HG03196 (cell line): ENCODE measurements around the gene TCEA3.

Experiments used
- ATAC-seq: cut with Tn5 transposase; IDR thresholded peaks from one replicate; pipeline ENCODE4 v1.9.1; 2021; ENCODE audit not compliant: unreplicated experiment

TCEA3 gene

GRCh38 chr1:23422241-23422877, 2.2 kb downstream of the TCEA3 start:
- no peak for ATAC-seq

GRCh38 chr1:23421753-23422240, 2.8 kb downstream of the TCEA3 start:
- no peak for ATAC-seq

GRCh38 chr1:23421343-23421742, 3.2 kb downstream of the TCEA3 start:
- ATAC-seq: no peak

GRCh38 chr1:23420778-23421177, 3.8 kb downstream of the TCEA3 start:
- no peak for ATAC-seq

- ATAC-seq: no peak
These were observed 5.4 kb downstream of the TCEA3 start for GRCh38 chr1:23419180-23419579.

- ATAC-seq: no peak
These were observed 7.0 kb downstream of the TCEA3 start for GRCh38 chr1:23417570-23417969.

- no peak for ATAC-seq
These were observed 7.6 kb downstream of the TCEA3 start for GRCh38 chr1:23416964-23417363.

- ATAC-seq: no peak
These were observed 15.7 kb downstream of the TCEA3 start for GRCh38 chr1:23408797-23409290.

- no peak for ATAC-seq
These were observed 17.4 kb downstream of the TCEA3 start for GRCh38 chr1:23407016-23407630.

GRCh38 chr1:23405946-23406345, 18.6 kb downstream of the TCEA3 start:
- no peak for ATAC-seq

- ATAC-seq: no peak
These were observed 20.6 kb downstream of the TCEA3 start for GRCh38 chr1:23403735-23404486.

- ATAC-seq: no peak
These were observed 21.2 kb downstream of the TCEA3 start for GRCh38 chr1:23403355-23403734.

- no peak for ATAC-seq
These were observed 21.6 kb downstream of the TCEA3 start for GRCh38 chr1:23403038-23403336.

GRCh38 chr1:23402286-23403037, 22.1 kb downstream of the TCEA3 start:
- no peak for ATAC-seq

- ATAC-seq: no peak
These were observed 23.2 kb downstream of the TCEA3 start for GRCh38 chr1:23401313-23401712.

- no peak for ATAC-seq
These were observed 24.0 kb downstream of the TCEA3 start for GRCh38 chr1:23400324-23401114.

GRCh38 chr1:23399229-23399628, 25.3 kb downstream of the TCEA3 start:
- ATAC-seq: no peak

- ATAC-seq: no peak
These were observed 26.6 kb downstream of the TCEA3 start for GRCh38 chr1:23397908-23398307.

GRCh38 chr1:23396380-23396779, 28.2 kb downstream of the TCEA3 start:
- no peak for ATAC-seq

- no peak for ATAC-seq
These were observed 28.7 kb downstream of the TCEA3 start for GRCh38 chr1:23395849-23396248.
